Glutamatergic neuron (in vitro differentiated cells): ENCODE measurements around the gene SORT1. TPM values are rescaled to one million over a fixed set of nuclear protein-coding genes. Genes with fewer than 3 reads are reported as not detected.

Source experiments
- DNase-seq: peaks from one replicate; pipeline ENCODE4 v3.0.0; 2022
- H3K27ac Mint-ChIP-seq: one replicate; pipeline ENCODE4 v1.8.0; 2020; ENCODE audit warnings: mild to moderate bottlenecking, mixed read lengths, inconsistent platforms; ENCODE audit not compliant: unreplicated experiment
- H3K27me3 Mint-ChIP-seq: one replicate; pipeline ENCODE4 v1.8.0; 2020; ENCODE audit warnings: mild to moderate bottlenecking, moderate library complexity, mixed read lengths, inconsistent platforms; ENCODE audit not compliant: unreplicated experiment
- H3K36me3 Mint-ChIP-seq: one replicate; pipeline ENCODE4 v1.8.0; 2020; ENCODE audit warnings: mild to moderate bottlenecking, mixed read lengths, inconsistent platforms; ENCODE audit not compliant: unreplicated experiment
- H3K4me1 Mint-ChIP-seq: one replicate; pipeline ENCODE4 v1.8.0; 2020; ENCODE audit warnings: mild to moderate bottlenecking, low read depth, mixed read lengths, inconsistent platforms; ENCODE audit not compliant: unreplicated experiment
- H3K4me3 Mint-ChIP-seq: one replicate; pipeline ENCODE4 v1.8.0; 2020; ENCODE audit warnings: mild to moderate bottlenecking, mixed read lengths, inconsistent platforms; ENCODE audit not compliant: unreplicated experiment
- H3K9me3 Mint-ChIP-seq: one replicate; pipeline ENCODE4 v1.8.0; 2020; ENCODE audit warnings: mild to moderate bottlenecking, moderate library complexity, mixed read lengths, inconsistent platforms; ENCODE audit not compliant: unreplicated experiment
- CTCF ChIP-seq: fragments of 200-600 bp; sonication (generic); IDR thresholded peaks from one replicate; pipeline ENCODE4 v1.5.0; 2021; ENCODE audit not compliant: partially characterized antibody, unreplicated experiment
- total RNA-seq: library from RNA; stranded (reverse); fragmentation: NEBNext Ultra II Directional; extraction: Animal tissue kit (Norgen Biotek cat#: 25700); gene quantifications from one replicate; pipeline ENCODE4 v1.2.1, GENCODE V29; 2021; ENCODE audit not compliant: unreplicated experiment

The SORT1 gene
- total RNA-seq, 1 donor from 2014 or later, result 53.2 TPM

DNA sequence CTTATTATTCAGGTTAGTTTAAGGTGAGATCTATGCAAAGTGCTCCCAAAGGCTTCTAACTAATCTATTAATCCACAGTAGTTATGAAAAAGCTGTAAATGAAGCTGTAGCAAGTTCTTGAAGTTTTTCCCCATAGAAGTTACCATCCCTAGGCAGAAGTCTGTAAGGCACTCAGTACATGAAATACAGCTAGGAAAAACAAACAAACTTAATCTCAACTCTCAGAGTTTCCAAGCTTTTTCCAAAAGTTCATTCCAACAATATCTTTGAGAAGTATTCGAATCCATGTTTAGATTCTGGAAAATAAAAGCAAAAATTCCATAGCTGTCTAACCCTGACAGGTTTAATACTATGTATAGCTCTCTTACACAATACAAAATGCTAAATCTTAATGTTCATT lies 41.2 kb downstream of the SORT1 start:
- H3K9me3 Mint-ChIP-seq, result peaks cover 3% of the 10 kb centered on the region
- no peak for DNase-seq
- no peaks in the 10 kb centered on the region for H3K4me1 Mint-ChIP-seq
- no peak overlapping the region for H3K4me3 Mint-ChIP-seq
- TF ChIP-seq CTCF, result no peak
- no peak overlapping the region for H3K27ac Mint-ChIP-seq
- peaks cover 1% of the 10 kb centered on the region for H3K27me3 Mint-ChIP-seq
- H3K36me3 Mint-ChIP-seq, result no peaks in the 10 kb centered on the region

- no peak for DNase-seq
- TF ChIP-seq CTCF, result no peak
- peaks cover 1% of the 10 kb centered on the region for H3K27me3 Mint-ChIP-seq
- H3K9me3 Mint-ChIP-seq, result peaks cover 1% of the 10 kb centered on the region
- H3K36me3 Mint-ChIP-seq, result no peaks in the 10 kb centered on the region
- H3K4me1 Mint-ChIP-seq, result no peaks in the 10 kb centered on the region
- no peak overlapping the region for H3K4me3 Mint-ChIP-seq
- H3K27ac Mint-ChIP-seq, result no peak overlapping the region
These were observed 42.8 kb downstream of the SORT1 start for GRCh38 chr1:109354929-109355328.

GRCh38 chr1:109351457-109351856 lies 46.3 kb downstream of the SORT1 start:
- DNase-seq, result no peak
- Mint-ChIP-seq H3K27me3 (peaks cover 1% of the 10 kb centered on the region), H3K4me3 (no peak overlapping the region), H3K36me3 (no peaks in the 10 kb centered on the region), H3K4me1 (no peaks in the 10 kb centered on the region), H3K27ac (no peak overlapping the region), H3K9me3 (no peaks in the 10 kb centered on the region)
- no peak for TF ChIP-seq CTCF

DNA sequence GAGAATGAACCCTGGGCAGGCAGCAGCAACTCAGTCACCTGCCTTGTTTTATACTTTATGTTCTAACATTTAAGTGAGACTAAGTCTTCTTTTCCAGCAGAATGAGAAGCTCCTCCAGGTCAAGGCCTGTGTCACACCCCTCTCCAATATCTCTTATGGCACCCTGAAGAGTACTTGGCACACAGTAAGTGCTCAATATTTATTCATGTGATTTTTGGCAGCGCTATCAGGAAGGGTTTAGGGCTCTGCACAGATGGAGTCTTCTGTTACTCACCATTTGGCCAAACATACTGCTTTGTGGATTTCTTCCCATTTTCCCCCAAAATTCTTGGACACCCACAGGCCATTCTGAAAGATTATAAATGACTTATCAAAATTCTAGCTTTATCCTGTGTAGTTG lies 47.1 kb downstream of the SORT1 start:
- DNase-seq, result no peak
- no peak overlapping the region for H3K27ac Mint-ChIP-seq
- H3K4me3 Mint-ChIP-seq, result no peak overlapping the region
- no peak for TF ChIP-seq CTCF
- H3K9me3 Mint-ChIP-seq, result no peaks in the 10 kb centered on the region
- H3K27me3 Mint-ChIP-seq, result peaks cover 1% of the 10 kb centered on the region
- H3K4me1 Mint-ChIP-seq, result no peaks in the 10 kb centered on the region
- H3K36me3 Mint-ChIP-seq, result no peaks in the 10 kb centered on the region

DNA sequence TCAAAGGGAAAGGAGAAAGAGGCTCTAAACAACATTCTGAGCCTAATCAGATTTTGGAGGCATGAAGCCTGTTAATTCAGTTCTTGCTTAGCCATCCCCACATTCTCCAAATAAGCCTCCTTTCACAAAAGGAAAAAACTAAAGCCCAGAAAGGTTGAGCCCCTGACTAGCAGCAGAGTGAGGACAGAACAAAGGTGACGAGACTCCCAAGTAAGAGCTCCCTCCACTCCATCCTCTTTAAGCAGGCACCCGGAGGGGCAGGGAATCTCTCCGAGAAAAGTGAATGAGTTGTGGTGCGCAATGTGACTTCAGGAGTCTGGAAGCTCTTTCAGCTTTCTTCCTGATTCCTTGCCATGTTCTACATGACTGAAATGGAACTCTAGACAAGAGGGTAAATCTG lies 47.5 kb downstream of the SORT1 start:
- Mint-ChIP-seq H3K27ac (no peak overlapping the region), H3K9me3 (no peaks in the 10 kb centered on the region), H3K27me3 (peaks cover 1% of the 10 kb centered on the region), H3K4me3 (no peak overlapping the region), H3K36me3 (no peaks in the 10 kb centered on the region), H3K4me1 (no peaks in the 10 kb centered on the region)
- no peak for DNase-seq
- TF ChIP-seq CTCF, result no peak
